B cell (primary cell): ENCODE measurements around the gene KLK6. TPM values are rescaled to one million over a fixed set of nuclear protein-coding genes. Genes with fewer than 3 reads are reported as not detected.

ENCODE experiments used
- ATAC-seq: fragments of 200-7000 bp; cut with Tn5 transposase; one replicate; pipeline ENCODE4 v1.10.0; 2021; ENCODE audit warnings: low read depth, mild to moderate bottlenecking, moderate number of reproducible peaks, moderate library complexity
- CTCF ChIA-PET: fragments of 350-600 bp; sonication (Branson Sonifier 250); formaldehyde crosslinking; loops from one replicate; lab custom pipeline; 2021; ENCODE audit warnings: antibody characterized with exemption, inconsistent platforms; lab: Charles Lee
- POLR2A ChIA-PET: fragments of 350-600 bp; sonication (Branson Sonifier 250); formaldehyde crosslinking; loops from one replicate; lab custom pipeline; 2021; ENCODE audit warnings: antibody characterized with exemption; lab: Charles Lee
- DNase-seq: peaks from one replicate; pipeline ENCODE4 v3.0.0; 2013
- H2AFZ ChIP-seq: 2 replicates; pipeline ENCODE4 v1.6.1; 2012; ENCODE audit warnings: mild to moderate bottlenecking, low read depth, low read length; ENCODE audit not compliant: insufficient read depth, poor library complexity, severe bottlenecking
- H3K27ac ChIP-seq, 2 donors: 1 replicate in 1 of 2; 2 replicates in 1 of 2; pipeline ENCODE4 v1.5.1; 2012 to 2013; ENCODE audit warnings: low read length in 2 of 2, mild to moderate bottlenecking in 2 of 2, moderate library complexity in 1 of 2
- H3K27me3 ChIP-seq, 4 experiments: fragments of 200-600 bp in 1 of 4; sonication (generic) in 1 of 4; replicated peaks in 1 of 4; 1 replicate in 2 of 4; 2 replicates in 2 of 4; pipeline versions ENCODE4 v1.6.1 to v1.7.0; 2013 to 2016; ENCODE audit warnings: low read length in 3 of 4, mild to moderate bottlenecking in 2 of 4, mixed read lengths in 1 of 4, moderate library complexity in 1 of 4; ENCODE audit not compliant: insufficient read depth in 4 of 4, control insufficient read depth in 3 of 4; ENCODE audit errors: control extremely low read depth in 1 of 4
- H3K36me3 ChIP-seq, 2 experiments: replicated peaks in 1 of 2; 1 replicate in 1 of 2; 2 replicates in 1 of 2; pipeline versions ENCODE4 v1.6.1 to v1.7.1; 2013; ENCODE audit warnings: low read length in 1 of 2; ENCODE audit not compliant: insufficient read depth in 2 of 2, control insufficient read depth in 1 of 2; ENCODE audit errors: control extremely low read depth in 1 of 2, extremely low read depth in 1 of 2
- H3K4me1 ChIP-seq, 2 donors: fragments of 200-600 bp in 1 of 2; sonication (generic) in 1 of 2; 1 replicate in 1 of 2; 2 replicates in 1 of 2; pipeline versions ENCODE4 v1.5.1 to v1.6.1; 2013 to 2017; ENCODE audit warnings: low read length in 2 of 2; ENCODE audit not compliant: control insufficient read depth in 2 of 2, insufficient read depth in 2 of 2
- H3K4me2 ChIP-seq: replicated peaks from 2 replicates; pipeline ENCODE3; 2012; ENCODE audit warnings: mild to moderate bottlenecking, low read depth, low read length; ENCODE audit not compliant: poor library complexity, severe bottlenecking
- H3K4me3 ChIP-seq, 5 experiments: fragments of 200-600 bp in 1 of 5; sonication (generic) in 1 of 5; 1 replicate in 3 of 5; 2 replicates in 2 of 5; pipeline versions ENCODE4 v1.5.1 to v1.7.0; 2011 to 2016; ENCODE audit warnings: low read length in 4 of 5, mild to moderate bottlenecking in 4 of 5, low read depth in 2 of 5, control low read depth in 1 of 5, moderate library complexity in 1 of 5; ENCODE audit not compliant: insufficient read depth in 1 of 5; ENCODE audit errors: control extremely low read depth in 1 of 5, extremely low read depth in 1 of 5
- H3K79me2 ChIP-seq: fragments of 200-600 bp; sonication (generic); one replicate; pipeline ENCODE4 v1.6.0; 2016; ENCODE audit warnings: low read length; ENCODE audit not compliant: control insufficient read depth, insufficient read depth
- H3K9ac ChIP-seq: fragments of 200-600 bp; sonication (generic); 2 replicates; pipeline ENCODE4 v1.6.1; 2017; ENCODE audit warnings: mild to moderate bottlenecking, low read length, moderate library complexity
- H3K9me3 ChIP-seq, 3 donors: one replicate each; pipeline versions ENCODE4 v1.6.1 to v1.7.1; 2013; ENCODE audit warnings: low read length in 2 of 3; ENCODE audit not compliant: control insufficient read depth in 2 of 3, insufficient read depth in 1 of 3; ENCODE audit errors: control extremely low read depth in 1 of 3
- H4K20me1 ChIP-seq: 2 replicates; pipeline ENCODE4 v1.6.0; 2012; ENCODE audit warnings: mild to moderate bottlenecking, low read length; ENCODE audit not compliant: insufficient read depth, control insufficient read depth, poor library complexity, severe bottlenecking
- H3K27ac Mint-ChIP-seq: one replicate; pipeline ENCODE4 v1.8.0; 2021; ENCODE audit warnings: mixed read lengths
- H3K27me3 Mint-ChIP-seq: one replicate; pipeline ENCODE4 v1.8.0; 2021; ENCODE audit warnings: mixed read lengths
- H3K4me1 Mint-ChIP-seq: one replicate; pipeline ENCODE4 v1.8.0; 2021; ENCODE audit warnings: mixed read lengths
- H3K4me3 Mint-ChIP-seq: one replicate; pipeline ENCODE4 v1.8.0; 2021; ENCODE audit warnings: mixed read lengths
- H3K9me3 Mint-ChIP-seq: one replicate; pipeline ENCODE4 v1.8.0; 2022; ENCODE audit warnings: mixed read lengths; ENCODE audit not compliant: insufficient read depth
- CTCF ChIP-seq: fragments of 200-600 bp; IDR thresholded peaks from one replicate; pipeline ENCODE4 v1.8.0; 2022; ENCODE audit warnings: antibody characterized with exemption, mild to moderate bottlenecking
- EZH2 ChIP-seq: IDR thresholded peaks from 2 replicates; pipeline ENCODE4 v1.6.1; 2012; ENCODE audit warnings: borderline replicate concordance, low read depth, mild to moderate bottlenecking, moderate library complexity, low read length; ENCODE audit not compliant: insufficient read depth, poor library complexity, severe bottlenecking
- WGBS: methylation state at CpG from one replicate; pipeline ENCODE4 v1.1.5; 2013; ENCODE audit warnings: missing lambda C conversion rate; ENCODE audit not compliant: insufficient coverage; 5-methylcytosine and 5-hydroxymethylcytosine counted together
- intact Hi-C: fragments of 100-400 bp; cut with micrococcal nuclease; formaldehyde crosslinking; loops from one replicate; pipeline ENCODE4 v1.10.0; 2022
- polyA plus RNA-seq: library from polyadenylated mRNA; depleted of rRNA; stranded (reverse); fragments of >200 nt; gene quantifications from 2 replicates; pipeline ENCODE4 v1.2.3, GENCODE V29; 2012
- total RNA-seq, 2 donors: library from RNA; stranded (reverse); fragments of 120-200 nt in 1 of 2; gene quantifications; 1 replicate in 1 of 2; 2 replicates in 1 of 2; pipeline versions ENCODE4 v1.2.3 to v1.2.4, GENCODE V29; 2013 to 2022

Gene KLK6
- total and polyA plus RNA-seq, 2 donors (not counting 1 experiment from before 2014, with no cell fraction given) = not detected

GRCh38 chr19:51002542-51003311 lies 33.3 kb upstream of the KLK6 start:
- ChIA-PET CTCF (no interaction called here), POLR2A (no interaction called here)
- no peaks in the 10 kb centered on the region for H3K4me1 Mint-ChIP-seq
- Histone ChIP-seq H3K27ac (no peak overlapping the region), H3K4me2 (no peak overlapping the region), H2AFZ (no peak overlapping the region), H3K4me3 (no peak overlapping the region), H3K4me1 (no peaks in the 10 kb centered on the region), H3K9ac (no peak overlapping the region), H3K36me3 (no peaks in the 10 kb centered on the region), H3K27me3 (peaks cover 0 to 26% (median 2%) of the 10 kb centered on the region in 4 experiments), H4K20me1 (no peaks in the 10 kb centered on the region), H3K79me2 (no peaks in the 10 kb centered on the region), H3K9me3 (peaks cover 0 to 33% (median 0%) of the 10 kb centered on the region in 3 donors)
- H3K9me3 Mint-ChIP-seq = no peaks in the 10 kb centered on the region
- 75% methylated on average over 41 of the region's 42 CpGs for WGBS
- peaks cover 36% of the 10 kb centered on the region for H3K27me3 Mint-ChIP-seq
- intact Hi-C loops = no loop called here
- TF ChIP-seq CTCF (no peak), EZH2 (no peak)
- DNase-seq (no peak), ATAC-seq (no peak)
- H3K27ac Mint-ChIP-seq = no peak overlapping the region
- H3K4me3 Mint-ChIP-seq = no peak overlapping the region

- no peaks in the 10 kb centered on the region for H3K36me3 ChIP-seq
- no peak overlapping the region for H3K4me3 ChIP-seq
- H2AFZ ChIP-seq = no peak overlapping the region
- POLR2A ChIA-PET = no interaction called here
- peaks cover 0 to 33% (median 0%) of the 10 kb centered on the region in 3 donors for H3K9me3 ChIP-seq
- H3K4me1 ChIP-seq = no peaks in the 10 kb centered on the region
- intact Hi-C loops = no loop called here
- ATAC-seq (no peak), DNase-seq (no peak)
- peaks cover 0 to 28% (median 2%) of the 10 kb centered on the region in 4 experiments for H3K27me3 ChIP-seq
- H3K9me3 Mint-ChIP-seq = no peaks in the 10 kb centered on the region
- no peak overlapping the region for H3K27ac Mint-ChIP-seq
- H3K79me2 ChIP-seq = no peaks in the 10 kb centered on the region
- TF ChIP-seq EZH2 (no peak), CTCF (no peak)
- H3K4me1 Mint-ChIP-seq = no peaks in the 10 kb centered on the region
- no peak overlapping the region for H3K27ac ChIP-seq
- H3K4me2 ChIP-seq = no peak overlapping the region
- H3K9ac ChIP-seq = no peak overlapping the region
- CTCF ChIA-PET = no interaction called here
- peaks cover 35% of the 10 kb centered on the region for H3K27me3 Mint-ChIP-seq
- 65% methylated on average over 10 of the region's 12 CpGs for WGBS
- H4K20me1 ChIP-seq = no peaks in the 10 kb centered on the region
- H3K4me3 Mint-ChIP-seq = no peak overlapping the region
Measured at GRCh38 chr19:51002089-51002532, 32.7 kb upstream of the KLK6 start.
